ENCODE results near the gene RGS6. TPM values are rescaled to one million over a fixed set of nuclear protein-coding genes. Genes with fewer than 3 reads are reported as not detected.

RGS6 gene
- total RNA-seq, 1 experiment from 2014 or later = not detected

- peaks cover 14% of the 10 kb centered on the region for H3K9me3 Mint-ChIP-seq (ENCODE audit: unreplicated experiment)
- no TSS peak for BruUV-seq (replicated peaks)
- no peak overlapping the region for H3K4me3 Mint-ChIP-seq (ENCODE audit: unreplicated experiment)
- H3K27me3 Mint-ChIP-seq (ENCODE audit: insufficient read depth, unreplicated experiment) = no peaks in the 10 kb centered on the region
- H3K4me1 Mint-ChIP-seq (ENCODE audit: insufficient read depth, unreplicated experiment) = no peaks in the 10 kb centered on the region
- POLR2A ChIA-PET = interaction anchor here (1.0 kb wide), 1 partner anchor 13 kb away, joined by 3 read pairs; no protein-coding TSS in a partner anchor
- no peak overlapping the region for H3K27ac Mint-ChIP-seq (ENCODE audit: low read depth, unreplicated experiment)
- H3K36me3 Mint-ChIP-seq (ENCODE audit: insufficient read depth, unreplicated experiment) = no peaks in the 10 kb centered on the region
- no peak for DNase-seq (ENCODE audit: unreplicated experiment)
- CTCF ChIA-PET = interaction anchor here (0.7 to 9.5 kb wide), 6 partner anchors 10 to 430 kb away, joined by 3 to 295 read pairs (median 34); no protein-coding TSS in a partner anchor
- TF ChIP-seq, protein P1, sequence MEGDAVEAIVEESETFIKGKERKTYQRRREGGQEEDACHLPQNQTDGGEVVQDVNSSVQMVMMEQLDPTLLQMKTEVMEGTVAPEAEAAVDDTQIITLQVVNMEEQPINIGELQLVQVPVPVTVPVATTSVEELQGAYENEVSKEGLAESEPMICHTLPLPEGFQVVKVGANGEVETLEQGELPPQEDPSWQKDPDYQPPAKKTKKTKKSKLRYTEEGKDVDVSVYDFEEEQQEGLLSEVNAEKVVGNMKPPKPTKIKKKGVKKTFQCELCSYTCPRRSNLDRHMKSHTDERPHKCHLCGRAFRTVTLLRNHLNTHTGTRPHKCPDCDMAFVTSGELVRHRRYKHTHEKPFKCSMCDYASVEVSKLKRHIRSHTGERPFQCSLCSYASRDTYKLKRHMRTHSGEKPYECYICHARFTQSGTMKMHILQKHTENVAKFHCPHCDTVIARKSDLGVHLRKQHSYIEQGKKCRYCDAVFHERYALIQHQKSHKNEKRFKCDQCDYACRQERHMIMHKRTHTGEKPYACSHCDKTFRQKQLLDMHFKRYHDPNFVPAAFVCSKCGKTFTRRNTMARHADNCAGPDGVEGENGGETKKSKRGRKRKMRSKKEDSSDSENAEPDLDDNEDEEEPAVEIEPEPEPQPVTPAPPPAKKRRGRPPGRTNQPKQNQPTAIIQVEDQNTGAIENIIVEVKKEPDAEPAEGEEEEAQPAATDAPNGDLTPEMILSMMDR (IDR thresholded peaks at IDR 0.05; ENCODE audit: unreplicated experiment) = no peak
- intact Hi-C loops (cut with micrococcal nuclease) = loop anchor here (10.0 kb wide), 2 partner anchors 146 to 956 kb away; no protein-coding TSS in a partner anchor
Observed at GRCh38 chr14:72518809-72519377, 586.7 kb downstream of the RGS6 start.

GRCh38 chr14:72519543-72519942 is 587.3 kb downstream of the RGS6 start:
- no peak for DNase-seq (ENCODE audit: unreplicated experiment)
- no TSS peak for BruUV-seq (replicated peaks)
- H3K9me3 Mint-ChIP-seq (ENCODE audit: unreplicated experiment) = peaks cover 14% of the 10 kb centered on the region
- H3K27ac Mint-ChIP-seq (ENCODE audit: low read depth, unreplicated experiment) = no peak overlapping the region
- TF ChIP-seq, protein P1 (IDR thresholded peaks at IDR 0.05; ENCODE audit: unreplicated experiment) = no peak
- ChIA-PET POLR2A (no interaction called here), CTCF (interaction anchor here (0.7 to 2.5 kb wide), 4 partner anchors 384 to 428 kb away, joined by 3 to 16 read pairs (median 8); no protein-coding TSS in a partner anchor)
- no peaks in the 10 kb centered on the region for H3K4me1 Mint-ChIP-seq (ENCODE audit: insufficient read depth, unreplicated experiment)
- no peaks in the 10 kb centered on the region for H3K36me3 Mint-ChIP-seq (ENCODE audit: insufficient read depth, unreplicated experiment)
- intact Hi-C loops (cut with micrococcal nuclease) = loop anchor here (10.0 kb wide), 2 partner anchors 145 to 955 kb away; no protein-coding TSS in a partner anchor
- no peak overlapping the region for H3K4me3 Mint-ChIP-seq (ENCODE audit: unreplicated experiment)
- H3K27me3 Mint-ChIP-seq (ENCODE audit: insufficient read depth, unreplicated experiment) = no peaks in the 10 kb centered on the region

- TF ChIP-seq, protein P1 (IDR thresholded peaks at IDR 0.05; ENCODE audit: unreplicated experiment) = no peak
- POLR2A ChIA-PET = no interaction called here
- Mint-ChIP-seq H3K27me3 (ENCODE audit: insufficient read depth, unreplicated experiment) (no peaks in the 10 kb centered on the region), H3K9me3 (ENCODE audit: unreplicated experiment) (peaks cover 14% of the 10 kb centered on the region), H3K27ac (ENCODE audit: low read depth, unreplicated experiment) (no peak overlapping the region), H3K4me3 (ENCODE audit: unreplicated experiment) (no peak overlapping the region), H3K4me1 (ENCODE audit: insufficient read depth, unreplicated experiment) (no peaks in the 10 kb centered on the region), H3K36me3 (ENCODE audit: insufficient read depth, unreplicated experiment) (no peaks in the 10 kb centered on the region)
- CTCF ChIA-PET = interaction anchor here (1.8 to 2.5 kb wide), 2 partner anchors 383 to 385 kb away, joined by 12 to 16 read pairs; no protein-coding TSS in a partner anchor
- intact Hi-C loops (cut with micrococcal nuclease) = no loop called here
- no peak for DNase-seq (ENCODE audit: unreplicated experiment)
- BruUV-seq (replicated peaks) = no TSS peak
Observed at GRCh38 chr14:72521045-72521444, 588.8 kb downstream of the RGS6 start.

DNA sequence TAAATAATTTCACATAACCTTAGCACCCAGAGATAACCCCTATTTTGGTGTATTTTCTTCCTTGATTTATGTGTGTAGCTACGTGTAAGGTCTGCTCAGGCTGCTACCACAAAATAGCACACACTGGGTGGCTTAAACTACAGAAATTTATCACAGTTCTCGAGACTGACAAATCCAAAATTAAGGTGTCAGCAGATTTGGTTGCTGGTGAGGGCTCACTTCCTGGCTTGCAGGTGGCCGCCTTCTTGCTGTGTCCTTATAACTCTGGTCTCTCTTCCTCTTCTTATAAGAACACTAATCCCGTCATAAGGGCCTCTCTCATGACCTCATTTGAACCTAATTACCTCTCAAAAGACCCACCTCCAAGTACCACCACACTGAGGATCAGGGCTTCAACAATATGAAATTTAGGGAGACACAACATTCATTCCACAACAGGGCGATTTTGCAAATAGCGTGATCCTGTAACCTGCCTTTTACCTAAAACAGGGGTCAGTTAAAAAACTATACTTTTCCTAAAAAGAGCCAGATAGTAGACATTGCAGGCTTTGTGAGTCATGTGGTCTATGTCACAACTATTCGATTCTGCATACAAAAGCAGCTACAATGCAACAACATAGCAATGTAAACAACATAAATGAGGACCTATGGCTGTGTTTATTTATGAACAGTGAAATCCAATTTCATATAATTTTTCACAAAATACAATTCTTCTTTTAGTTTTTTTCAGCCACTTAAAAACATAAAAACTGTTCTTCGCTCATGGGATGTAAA is 589.9 kb downstream of the RGS6 start:
- Mint-ChIP-seq H3K27me3 (ENCODE audit: insufficient read depth, unreplicated experiment) (no peaks in the 10 kb centered on the region), H3K4me1 (ENCODE audit: insufficient read depth, unreplicated experiment) (no peaks in the 10 kb centered on the region), H3K27ac (ENCODE audit: low read depth, unreplicated experiment) (no peak overlapping the region), H3K36me3 (ENCODE audit: insufficient read depth, unreplicated experiment) (no peaks in the 10 kb centered on the region), H3K4me3 (ENCODE audit: unreplicated experiment) (no peak overlapping the region), H3K9me3 (ENCODE audit: unreplicated experiment) (peaks cover 14% of the 10 kb centered on the region)
- no peak for DNase-seq (ENCODE audit: unreplicated experiment)
- TF ChIP-seq, protein P1 (IDR thresholded peaks at IDR 0.05; ENCODE audit: unreplicated experiment) = no peak
- BruUV-seq (replicated peaks) = no TSS peak
- CTCF ChIA-PET = interaction anchor here (2.5 kb wide), 1 partner anchor 383 kb away, joined by 12 read pairs; no protein-coding TSS in a partner anchor
- POLR2A ChIA-PET = no interaction called here
- intact Hi-C loops (cut with micrococcal nuclease) = no loop called here

Measured in MCF 10A (cell line).